ENCODE data around the gene NUDT8.
A peak's percentile ranks its signal among the peaks of the same experiment; 100 is the strongest.
"Not testable (repeated sequence)": the region's sequence is repeated elsewhere in the genome, so short reads cannot be mapped to it uniquely, and the experiment has no call there.

NUDT8 gene

GRCh38 chr11:67611704-67612587 lies 17.8 kb downstream of the NUDT8 start:
- no peak for DNase-seq

DNA sequence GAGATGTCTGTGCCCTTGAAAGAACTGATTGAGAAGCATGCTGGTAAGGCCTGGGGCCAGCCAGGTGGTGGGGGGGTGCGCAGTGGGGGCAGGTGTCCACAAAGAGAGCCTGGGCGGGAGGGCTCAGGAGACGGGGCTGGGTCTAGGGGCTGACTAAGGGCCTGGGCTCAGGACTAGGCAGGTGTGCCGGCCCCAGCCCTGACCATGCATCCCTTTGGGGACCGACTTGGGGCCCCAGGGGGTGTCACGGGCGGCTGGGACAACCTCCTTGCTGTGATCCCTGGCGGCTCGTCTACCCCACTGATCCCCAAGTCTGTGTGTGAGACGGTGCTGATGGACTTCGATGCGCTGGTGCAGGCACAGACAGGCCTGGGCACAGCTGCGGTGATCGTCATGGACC lies 18.6 kb downstream of the NUDT8 start:
- no peak for DNase-seq

DNA sequence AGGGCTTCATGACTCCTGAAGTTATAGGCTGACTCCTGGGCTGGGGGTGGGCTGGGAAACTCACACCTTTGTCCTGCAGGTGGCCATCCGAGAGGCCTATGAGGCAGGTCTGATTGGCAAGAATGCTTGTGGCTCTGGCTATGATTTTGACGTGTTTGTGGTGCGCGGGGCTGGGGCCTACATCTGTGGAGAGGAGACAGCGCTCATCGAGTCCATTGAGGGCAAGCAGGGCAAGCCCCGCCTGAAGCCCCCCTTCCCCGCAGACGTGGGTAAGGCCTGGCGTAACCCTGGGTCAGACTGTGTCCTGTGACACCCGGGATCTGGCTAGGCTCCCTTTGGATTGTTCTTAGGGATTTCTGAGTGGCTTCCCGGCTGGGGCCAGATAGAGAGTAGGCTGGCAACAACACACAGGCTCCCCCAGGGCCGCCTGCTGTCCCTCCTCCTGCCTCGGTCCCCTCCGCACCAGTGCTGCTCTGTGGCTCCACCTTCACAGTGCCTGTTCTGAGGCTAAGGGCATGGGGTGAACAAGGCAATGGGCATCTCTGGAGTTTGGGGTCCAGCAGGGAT lies 19.4 kb downstream of the NUDT8 start:
- no peak for DNase-seq

- DNase-seq, result no peak
Measured at GRCh38 chr11:67609316-67609715, 20.4 kb downstream of the NUDT8 start.

- DNase-seq, result no peak
Measured at GRCh38 chr11:67608486-67608885, 21.3 kb downstream of the NUDT8 start.

- DNase-seq, result no peak
Measured at GRCh38 chr11:67607507-67607906, 22.2 kb downstream of the NUDT8 start.

GRCh38 chr11:67606492-67607295 lies 23.0 kb downstream of the NUDT8 start, which contains the start of gene NDUFV1:
Gene NDUFV1, plus strand, starts transcription at chr11:67606936. Its CDS starts 69 bp downstream, at chr11:67607005.
- DNase-seq, result peak; percentile 98

DNA sequence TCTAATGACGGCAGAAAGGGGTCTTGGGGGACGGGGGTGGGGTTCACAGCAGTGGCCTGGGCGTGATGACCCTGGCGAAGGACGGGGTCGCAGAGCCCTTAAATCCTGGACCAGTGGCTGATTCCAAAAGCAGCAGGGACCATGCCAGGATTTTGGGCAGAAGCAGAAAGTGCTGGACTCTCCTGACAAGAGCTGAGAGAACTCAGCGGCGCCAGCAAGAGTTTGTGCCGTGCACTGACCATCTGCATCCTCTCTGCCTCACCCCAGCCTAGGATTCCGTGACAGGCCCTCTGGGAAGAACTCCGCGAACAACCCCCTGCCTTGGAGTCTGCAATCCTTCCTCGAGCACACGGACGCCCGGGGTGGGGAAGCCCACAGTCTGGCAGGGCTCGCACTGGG lies 23.6 kb downstream of the NUDT8 start:
- no peak for DNase-seq

GRCh38 chr11:67605231-67606011 lies 24.3 kb downstream of the NUDT8 start:
- no peak for DNase-seq

- no peak for DNase-seq
Measured at GRCh38 chr11:67604815-67605214, 24.9 kb downstream of the NUDT8 start.

GRCh38 chr11:67604119-67604518 lies 25.6 kb downstream of the NUDT8 start:
- not testable (repeated sequence) for DNase-seq

DNA sequence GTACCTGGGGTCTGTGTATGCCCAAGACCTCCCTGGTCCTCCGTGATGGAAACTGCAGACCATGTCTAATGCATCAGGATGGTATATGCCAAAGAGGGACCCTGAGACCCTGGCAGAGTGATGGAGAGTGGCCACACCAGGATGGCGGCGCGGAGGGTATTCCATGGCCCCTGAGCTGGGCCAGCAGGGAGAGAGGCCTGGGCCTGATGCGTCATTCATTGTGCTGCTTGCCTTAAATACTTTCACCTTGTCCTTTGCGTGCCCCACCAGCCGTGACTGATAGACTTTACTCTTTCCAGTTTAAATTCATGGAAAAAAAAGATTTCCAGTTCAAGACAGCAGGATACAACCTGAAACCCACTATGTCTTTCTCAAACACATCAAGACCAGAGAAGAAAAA lies 28.6 kb downstream of the NUDT8 start:
- DNase-seq, result no peak

DNA sequence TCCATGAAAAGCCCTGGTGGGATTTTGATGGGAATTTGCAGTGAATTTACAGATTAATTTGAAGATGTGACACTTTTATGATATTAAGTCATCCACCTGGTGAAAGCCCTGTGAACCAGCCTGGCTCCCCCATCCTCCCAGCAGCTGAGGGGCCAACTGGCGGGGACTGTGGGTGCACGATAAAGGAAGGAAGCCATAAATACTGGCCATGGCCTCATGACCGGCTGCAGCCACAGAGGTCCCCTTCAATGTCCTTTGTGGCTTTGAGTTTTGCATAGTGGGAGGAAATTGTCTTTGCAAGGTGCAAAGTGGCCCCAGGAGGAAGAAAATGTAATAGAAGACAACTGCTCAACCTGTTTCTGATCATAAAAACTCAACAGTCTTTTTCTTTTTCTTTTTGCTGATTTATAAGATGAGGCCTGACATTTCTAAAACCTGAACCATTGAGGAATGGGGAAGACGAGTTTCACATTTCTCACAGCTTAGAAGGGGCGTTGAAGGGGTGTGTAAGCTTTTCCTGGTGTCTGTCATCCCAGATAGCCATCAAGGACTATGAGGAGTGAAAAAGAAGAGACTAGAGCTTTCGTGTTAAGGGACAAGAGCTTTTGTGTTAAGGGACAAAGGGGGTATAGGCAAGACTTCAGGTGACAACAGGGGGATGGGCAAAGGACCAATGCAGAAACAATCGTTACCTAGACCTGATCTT lies 29.3 kb downstream of the NUDT8 start:
- DNase-seq, result no peak

GRCh38 chr11:67599149-67599548 lies 30.6 kb downstream of the NUDT8 start:
- no peak for DNase-seq

GRCh38 chr11:67597963-67598362 lies 31.8 kb downstream of the NUDT8 start:
- DNase-seq, result not testable (repeated sequence)

- not testable (repeated sequence) for DNase-seq
Measured at GRCh38 chr11:67597458-67597857, 32.3 kb downstream of the NUDT8 start.

DNA sequence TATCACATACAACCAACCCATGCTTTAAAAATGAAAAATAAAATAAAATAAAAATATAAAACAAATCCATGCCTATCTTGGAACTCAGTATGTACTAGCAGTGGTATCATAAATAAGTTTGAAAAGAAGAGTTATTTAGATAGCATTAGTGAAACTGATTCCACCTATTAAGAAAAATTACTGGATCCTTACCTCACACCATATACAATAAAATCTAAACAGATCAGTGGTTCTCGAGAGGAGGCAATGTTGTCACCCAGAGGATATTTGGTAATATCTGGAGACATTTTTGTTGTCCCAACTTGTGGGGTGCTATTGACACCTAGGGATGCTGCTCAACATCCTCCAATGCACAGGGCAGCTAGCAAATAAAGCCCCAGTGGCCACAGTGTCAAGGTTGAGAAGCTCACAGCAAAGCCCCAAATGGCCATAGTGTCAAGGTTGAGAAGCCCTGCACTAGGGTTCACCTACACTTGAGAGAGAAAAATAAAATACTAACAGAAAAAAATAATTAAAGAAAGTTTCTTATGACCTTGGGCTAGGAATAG lies 32.9 kb downstream of the NUDT8 start:
- no peak for DNase-seq

GRCh38 chr11:67594480-67594879 lies 35.3 kb downstream of the NUDT8 start:
- no peak for DNase-seq

DNA sequence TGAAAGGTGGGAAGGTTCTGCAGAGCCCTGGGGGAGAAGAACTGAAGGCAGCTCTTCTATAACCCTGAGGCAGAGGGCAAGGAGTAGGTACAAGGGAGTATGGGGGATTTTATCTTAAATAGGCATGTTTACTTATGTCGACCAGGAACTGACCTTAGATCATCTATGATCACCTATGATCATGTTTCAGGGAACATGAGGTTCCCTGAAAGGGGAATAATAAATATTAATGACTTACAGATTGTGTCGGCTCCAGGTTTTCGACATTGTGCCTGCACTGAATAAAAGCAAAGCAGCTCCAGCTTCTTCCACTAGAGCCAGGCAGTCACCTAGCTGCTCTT lies 36.2 kb downstream of the NUDT8 start:
- DNase-seq, result no peak

DNA sequence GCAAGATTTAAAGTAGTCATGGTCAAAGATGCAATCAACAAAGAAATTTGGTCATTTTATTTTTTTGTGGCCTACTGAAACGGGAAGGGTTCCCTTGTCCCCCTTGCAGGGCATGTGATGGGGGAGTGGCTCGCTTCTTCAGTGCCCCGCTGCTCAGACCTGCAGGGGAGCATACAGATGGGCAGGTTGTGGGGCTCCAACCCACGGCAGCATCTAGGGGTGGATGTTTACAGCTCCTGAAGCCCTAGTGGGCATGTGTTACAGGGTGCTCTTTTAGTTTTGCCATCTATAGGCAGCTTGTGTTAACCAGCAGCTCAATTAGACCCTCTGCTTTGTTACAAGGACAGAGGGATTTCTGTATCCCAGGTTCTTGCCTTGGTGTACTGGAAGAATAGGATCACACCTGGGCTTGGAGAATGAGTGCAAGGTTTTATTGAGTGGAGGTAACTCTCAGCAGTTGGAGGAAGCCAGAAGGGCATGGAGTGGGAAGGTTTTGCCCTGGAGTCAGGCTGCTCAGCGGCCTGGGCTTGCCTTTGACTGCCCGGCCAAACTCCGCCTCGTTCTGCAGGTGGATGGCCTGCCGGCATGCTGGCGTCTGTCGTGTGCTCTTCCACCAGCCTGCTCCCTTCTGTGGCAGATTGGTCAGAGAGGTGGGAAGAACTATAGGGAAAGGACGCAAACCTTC lies 36.7 kb downstream of the NUDT8 start:
- DNase-seq, result no peak

DNA sequence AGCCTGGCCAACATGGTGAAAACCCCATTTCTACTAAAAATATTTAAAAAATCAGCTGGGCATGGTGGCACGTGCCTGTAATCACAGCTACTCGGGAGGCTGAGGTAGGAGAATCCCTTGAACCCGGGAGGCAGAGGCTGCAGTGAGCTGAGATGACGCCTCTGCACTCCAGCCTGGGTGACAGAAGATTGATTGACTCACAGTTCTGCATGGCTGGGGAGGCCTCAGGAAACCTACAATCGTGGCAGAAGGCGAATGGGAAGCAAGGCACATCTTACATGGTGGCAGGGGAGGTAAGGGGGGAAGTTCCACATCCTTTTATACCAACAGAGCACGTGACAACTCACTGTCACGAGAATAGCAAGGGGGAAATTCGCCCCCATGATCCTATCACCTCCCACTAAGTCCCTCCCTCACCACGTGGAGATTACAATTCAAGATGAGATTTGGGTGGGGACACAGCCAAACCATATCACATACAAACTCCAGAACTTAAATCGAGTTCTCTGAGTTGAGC lies 40.8 kb downstream of the NUDT8 start:
- DNase-seq, result not testable (repeated sequence)

Measured in right hindlimb (tissue), 1 donor.